Vagina (tissue), 2 donors: ENCODE measurements around the gene ZNF23. TPM values are rescaled to one million over a fixed set of nuclear protein-coding genes. Genes with fewer than 3 reads are reported as not detected.

ENCODE experiments used
- DNase-seq, 2 donors: peaks; one replicate each; pipeline ENCODE4 v3.0.0-alpha.2; 2017; ENCODE audit errors: extremely low spot score in 2 of 2
- H3K27ac ChIP-seq: fragments of 200-600 bp; sonication (generic); one replicate; pipeline ENCODE4 v1.5.1; 2019
- H3K27me3 ChIP-seq: fragments of 200-600 bp; sonication (generic); one replicate; pipeline ENCODE4 v1.5.1; 2019
- H3K36me3 ChIP-seq, 2 donors: fragments of 200-600 bp; sonication (generic); one replicate each; pipeline ENCODE4 v1.5.1; 2017 to 2019
- H3K4me1 ChIP-seq: fragments of 200-600 bp; sonication (generic); one replicate; pipeline ENCODE4 v1.5.1; 2019
- H3K4me3 ChIP-seq, 2 donors: fragments of 200-600 bp; sonication (generic); 1 replicate in 1 of 2; 2 replicates in 1 of 2; pipeline ENCODE4 v1.5.1; 2016 to 2019
- H3K9me3 ChIP-seq: fragments of 200-600 bp; sonication (generic); one replicate; pipeline ENCODE4 v1.5.1; 2019
- CTCF ChIP-seq, 3 experiments: fragments of 450-650 bp in 2 of 3; fragments of 200-600 bp in 1 of 3; sonication (generic) in 1 of 3; IDR thresholded peaks; one replicate each; pipeline ENCODE4 v1.5.1; 2017 to 2019; ENCODE audit warnings: antibody characterized with exemption in 3 of 3, mild to moderate bottlenecking in 2 of 3, moderate library complexity in 2 of 3
- POLR2A ChIP-seq, 2 donors: fragments of 450-650 bp; IDR thresholded peaks; one replicate each; pipeline ENCODE4 v1.6.1; 2017; ENCODE audit warnings: antibody characterized with exemption in 2 of 2, mild to moderate bottlenecking in 2 of 2, moderate library complexity in 2 of 2
- POLR2AphosphoS5 ChIP-seq, 2 donors: sonication (generic); formaldehyde crosslinking; IDR thresholded peaks; one replicate each; pipeline ENCODE4 v1.9.0; 2017; ENCODE audit warnings: antibody characterized with exemption in 2 of 2, mild to moderate bottlenecking in 2 of 2, low read depth in 1 of 2; ENCODE audit not compliant: insufficient read depth in 1 of 2
- intact Hi-C: fragments of 100-400 bp; cut with DNase I; formaldehyde crosslinking; loops from one replicate; pipeline ENCODE4 v1.15.1; 2023
- total RNA-seq: library from RNA; depleted of rRNA; stranded (reverse); fragments of >200 nt; gene quantifications from one replicate; pipeline ENCODE4 v1.2.3, GENCODE V29; 2016

ZNF23 gene
- total RNA-seq, 1 donor from 2014 or later: 7.1 TPM

- intact Hi-C loops: no loop called here
- DNase-seq: no peak
- H3K4me3 ChIP-seq: no peak overlapping the region
- H3K4me1 ChIP-seq: no peaks in the 10 kb centered on the region
- no peaks in the 10 kb centered on the region for H3K36me3 ChIP-seq
- H3K27me3 ChIP-seq: peaks cover 4% of the 10 kb centered on the region
- TF ChIP-seq POLR2AphosphoS5 (IDR thresholded peaks at IDR 0.05; ENCODE audit: insufficient read depth in 1 of 2, low read depth in 1 of 2) (no peak), POLR2A (IDR thresholded peaks at IDR 0.05) (no peak)
- no peaks in the 10 kb centered on the region for H3K9me3 ChIP-seq
- H3K27ac ChIP-seq: no peak overlapping the region
Measured at GRCh38 chr16:71426880-71427615, 35.0 kb downstream of the ZNF23 start.

- Histone ChIP-seq H3K9me3 (no peaks in the 10 kb centered on the region), H3K27ac (no peak overlapping the region), H3K27me3 (peaks cover 4% of the 10 kb centered on the region), H3K4me3 (peak overlapping the region in 1 of 2 donors; percentile 1), H3K36me3 (no peaks in the 10 kb centered on the region), H3K4me1 (no peaks in the 10 kb centered on the region)
- TF ChIP-seq POLR2A (IDR thresholded peaks at IDR 0.05) (no peak), POLR2AphosphoS5 (IDR thresholded peaks at IDR 0.05; ENCODE audit: insufficient read depth in 1 of 2, low read depth in 1 of 2) (no peak), CTCF (IDR thresholded peaks at IDR 0.05) (no peak)
- intact Hi-C loops: no loop called here
- no peak for DNase-seq
Measured at GRCh38 chr16:71426069-71426879, 35.8 kb downstream of the ZNF23 start.

- DNase-seq: no peak
- H3K9me3 ChIP-seq: no peaks in the 10 kb centered on the region
- H3K36me3 ChIP-seq: no peaks in the 10 kb centered on the region
- no peak overlapping the region for H3K27ac ChIP-seq
- H3K4me3 ChIP-seq: peak overlapping the region in 1 of 2 donors; percentile 1
- intact Hi-C loops: no loop called here
- no peak for TF ChIP-seq CTCF (IDR thresholded peaks at IDR 0.05)
- no peak for TF ChIP-seq POLR2AphosphoS5 (IDR thresholded peaks at IDR 0.05; ENCODE audit: insufficient read depth in 1 of 2, low read depth in 1 of 2)
- TF ChIP-seq POLR2A (IDR thresholded peaks at IDR 0.05): no peak
- H3K27me3 ChIP-seq: peaks cover 4% of the 10 kb centered on the region
- H3K4me1 ChIP-seq: no peaks in the 10 kb centered on the region
Measured at GRCh38 chr16:71425746-71426068, 36.3 kb downstream of the ZNF23 start.

- DNase-seq: no peak
- Histone ChIP-seq H3K27me3 (peaks cover 4% of the 10 kb centered on the region), H3K4me1 (no peaks in the 10 kb centered on the region), H3K9me3 (no peaks in the 10 kb centered on the region), H3K27ac (no peak overlapping the region), H3K36me3 (no peaks in the 10 kb centered on the region), H3K4me3 (no peak overlapping the region)
- intact Hi-C loops: no loop called here
- no peak for TF ChIP-seq CTCF (IDR thresholded peaks at IDR 0.05)
- TF ChIP-seq POLR2A (IDR thresholded peaks at IDR 0.05): no peak
- no peak for TF ChIP-seq POLR2AphosphoS5 (IDR thresholded peaks at IDR 0.05; ENCODE audit: insufficient read depth in 1 of 2, low read depth in 1 of 2)
Measured at GRCh38 chr16:71424626-71425025, 37.4 kb downstream of the ZNF23 start.

GRCh38 chr16:71423865-71424264, 38.2 kb downstream of the ZNF23 start:
- no peaks in the 10 kb centered on the region for H3K36me3 ChIP-seq

More at GRCh38 chr16:71423865-71424264, 38.2 kb downstream of the ZNF23 start:
- no peaks in the 10 kb centered on the region for H3K9me3 ChIP-seq
- no peak overlapping the region for H3K27ac ChIP-seq
- intact Hi-C loops: no loop called here
- H3K27me3 ChIP-seq: peaks cover 4% of the 10 kb centered on the region
- no peak for DNase-seq
- no peaks in the 10 kb centered on the region for H3K4me1 ChIP-seq
- TF ChIP-seq POLR2AphosphoS5 (IDR thresholded peaks at IDR 0.05; ENCODE audit: insufficient read depth in 1 of 2, low read depth in 1 of 2): no peak
- TF ChIP-seq CTCF (IDR thresholded peaks at IDR 0.05): no peak
- TF ChIP-seq POLR2A (IDR thresholded peaks at IDR 0.05): no peak
- no peak overlapping the region for H3K4me3 ChIP-seq
